Common myeloid progenitor, CD34-positive (primary cell): ENCODE data around the gene WDR26.

Experiments used
- CTCF ChIA-PET: fragments of 350-600 bp; sonication (Branson Sonifier 250); formaldehyde crosslinking; loops from one replicate; lab custom pipeline; 2021; ENCODE audit warnings: antibody characterized with exemption; lab: Charles Lee
- POLR2A ChIA-PET: fragments of 350-600 bp; sonication (Branson Sonifier 250); formaldehyde crosslinking; loops from one replicate; lab custom pipeline; 2021; ENCODE audit warnings: antibody characterized with exemption; lab: Charles Lee
- DNase-seq, 3 donors: peaks; one replicate each; pipeline versions ENCODE4 v3.0.0 to v3.0.0-alpha.2; 2013
- H3K27ac ChIP-seq, 2 experiments: 1 replicate in 1 of 2; 2 replicates in 1 of 2; pipeline ENCODE4 v1.7.0; 2013; ENCODE audit warnings: inconsistent platforms in 2 of 2, low read length in 2 of 2, mild to moderate bottlenecking in 2 of 2, low read depth in 1 of 2, moderate library complexity in 1 of 2; ENCODE audit not compliant: severe bottlenecking in 2 of 2, insufficient read depth in 1 of 2, poor library complexity in 1 of 2
- H3K27me3 ChIP-seq, 5 experiments: replicated peaks in 2 of 5; 1 replicate in 3 of 5; 2 replicates in 2 of 5; pipeline versions ENCODE4 v1.6.1 to v1.7.0; 2013; ENCODE audit warnings: low read length in 4 of 5, mild to moderate bottlenecking in 2 of 5, moderate library complexity in 2 of 5, inconsistent platforms in 1 of 5; ENCODE audit not compliant: insufficient read depth in 5 of 5, control insufficient read depth in 4 of 5
- H3K36me3 ChIP-seq, 4 experiments: 1 replicate in 2 of 4; 2 replicates in 2 of 4; pipeline versions ENCODE4 v1.6.1 to v1.7.0; 2013; ENCODE audit warnings: low read length in 3 of 4, control low read depth in 1 of 4, mild to moderate bottlenecking in 1 of 4; ENCODE audit not compliant: control insufficient read depth in 4 of 4, insufficient read depth in 4 of 4
- H3K4me1 ChIP-seq, 4 experiments: 1 replicate in 3 of 4; 2 replicates in 1 of 4; pipeline versions ENCODE4 v1.6.1 to v1.7.1; 2013; ENCODE audit warnings: low read length in 3 of 4, mild to moderate bottlenecking in 3 of 4, control low read depth in 1 of 4, inconsistent platforms in 1 of 4, moderate library complexity in 1 of 4; ENCODE audit not compliant: control insufficient read depth in 4 of 4, insufficient read depth in 4 of 4; ENCODE audit errors: control extremely low read depth in 1 of 4
- H3K4me3 ChIP-seq, 7 experiments: 1 replicate in 4 of 7; 2 replicates in 3 of 7; pipeline versions ENCODE4 v1.5.1 to v1.7.0; 2013; ENCODE audit warnings: mild to moderate bottlenecking in 7 of 7, low read length in 6 of 7, moderate library complexity in 6 of 7, inconsistent platforms in 2 of 7, low read depth in 2 of 7, control low read depth in 1 of 7; ENCODE audit not compliant: insufficient read depth in 4 of 7, control insufficient read depth in 1 of 7; ENCODE audit errors: extremely low read depth in 1 of 7
- H3K9me3 ChIP-seq, 5 experiments: 1 replicate in 4 of 5; 2 replicates in 1 of 5; pipeline versions ENCODE4 v1.6.1 to v1.7.1; 2013; ENCODE audit warnings: low read length in 4 of 5, mild to moderate bottlenecking in 2 of 5, inconsistent platforms in 1 of 5, low read depth in 1 of 5, moderate library complexity in 1 of 5; ENCODE audit not compliant: control insufficient read depth in 4 of 5, insufficient read depth in 2 of 5; ENCODE audit errors: control extremely low read depth in 1 of 5
- WGBS: methylation state at CpG from one replicate; pipeline ENCODE4 v1.1.5; 2013; ENCODE audit not compliant: insufficient coverage; 5-methylcytosine and 5-hydroxymethylcytosine counted together

Gene WDR26

GRCh38 chr1:224450561-224451350, 16.2 kb upstream of the WDR26 start:
- Histone ChIP-seq H3K4me1 (peaks cover 0 to 5% (median 0%) of the 10 kb centered on the region in 4 experiments), H3K27me3 (no peaks in the 10 kb centered on the region), H3K9me3 (no peaks in the 10 kb centered on the region), H3K36me3 (peaks cover 0 to 6% (median 2%) of the 10 kb centered on the region in 4 experiments), H3K4me3 (no peak overlapping the region), H3K27ac (no peak overlapping the region)
- 98% methylated on average over 6 of the region's 7 CpGs for WGBS
- CTCF ChIA-PET: interaction anchor here (0.8 to 2.1 kb wide), 5 partner anchors 8 to 35 kb away, joined by 3 to 7 read pairs (median 3); no protein-coding TSS in a partner anchor
- DNase-seq: no peak
- POLR2A ChIA-PET: no interaction called here

GRCh38 chr1:224450159-224450558, 15.6 kb upstream of the WDR26 start:
- Histone ChIP-seq H3K9me3 (no peaks in the 10 kb centered on the region), H3K4me1 (peaks cover 0 to 5% (median 0%) of the 10 kb centered on the region in 4 experiments), H3K27me3 (no peaks in the 10 kb centered on the region), H3K36me3 (peaks cover 0 to 6% (median 2%) of the 10 kb centered on the region in 4 experiments), H3K27ac (no peak overlapping the region), H3K4me3 (no peak overlapping the region)
- no peak for DNase-seq
- 87% methylated on average over 5 of the region's 5 CpGs for WGBS
- POLR2A ChIA-PET: no interaction called here
- CTCF ChIA-PET: interaction anchor here (0.8 to 1.1 kb wide), 2 partner anchors 9 to 19 kb away, joined by 3 to 7 read pairs; no protein-coding TSS in a partner anchor

- Histone ChIP-seq H3K4me1 (no peaks in the 10 kb centered on the region), H3K9me3 (no peaks in the 10 kb centered on the region), H3K27me3 (no peaks in the 10 kb centered on the region), H3K36me3 (peaks cover 0 to 6% (median 2%) of the 10 kb centered on the region in 4 experiments), H3K27ac (no peak overlapping the region), H3K4me3 (no peak overlapping the region)
- CTCF ChIA-PET: interaction anchor here (1.0 to 3.7 kb wide), 2 partner anchors 9 to 18 kb away, joined by 3 to 19 read pairs; no protein-coding TSS in a partner anchor
- WGBS: 90% methylated on average over 4 of the region's 8 CpGs
- no peak for DNase-seq
- POLR2A ChIA-PET: no interaction called here
These were observed 13.9 kb upstream of the WDR26 start for GRCh38 chr1:224448453-224449017.

- ChIA-PET CTCF (interaction anchor here (1.0 to 3.7 kb wide), 3 partner anchors 10 to 17 kb away, joined by 3 to 19 read pairs (median 5); no protein-coding TSS in a partner anchor), POLR2A (no interaction called here)
- WGBS: 100% methylated on average over 1 of the region's 3 CpGs
- Histone ChIP-seq H3K27me3 (no peaks in the 10 kb centered on the region), H3K36me3 (peaks cover 0 to 6% (median 2%) of the 10 kb centered on the region in 4 experiments), H3K27ac (no peak overlapping the region), H3K9me3 (no peaks in the 10 kb centered on the region), H3K4me1 (no peaks in the 10 kb centered on the region), H3K4me3 (no peak overlapping the region)
- no peak for DNase-seq
These were observed 13.4 kb upstream of the WDR26 start for GRCh38 chr1:224447971-224448370.

- Histone ChIP-seq H3K27ac (no peak overlapping the region), H3K4me1 (no peaks in the 10 kb centered on the region), H3K9me3 (no peaks in the 10 kb centered on the region), H3K36me3 (peaks cover 0 to 6% (median 2%) of the 10 kb centered on the region in 4 experiments), H3K27me3 (no peaks in the 10 kb centered on the region), H3K4me3 (no peak overlapping the region)
- ChIA-PET CTCF (interaction anchor here (1.0 to 3.7 kb wide), 3 partner anchors 9 to 16 kb away, joined by 3 to 19 read pairs (median 5); no protein-coding TSS in a partner anchor), POLR2A (no interaction called here)
- WGBS: 100% methylated on average over 1 of the region's 2 CpGs
- DNase-seq: no peak
These were observed 12.7 kb upstream of the WDR26 start for GRCh38 chr1:224447251-224447650.

GRCh38 chr1:224438989-224439388, 4.4 kb upstream of the WDR26 start:
- no peak for DNase-seq
- Histone ChIP-seq H3K27me3 (no peaks in the 10 kb centered on the region), H3K27ac (no peak overlapping the region), H3K9me3 (no peaks in the 10 kb centered on the region), H3K4me3 (no peak overlapping the region), H3K36me3 (no peaks in the 10 kb centered on the region), H3K4me1 (peaks cover 4 to 17% (median 11%) of the 10 kb centered on the region in 4 experiments)
- ChIA-PET POLR2A (no interaction called here), CTCF (interaction anchor here (1.2 to 1.4 kb wide), 3 partner anchors 19 to 22 kb away, joined by 3 to 6 read pairs (median 3); no protein-coding TSS in a partner anchor)
- 88% methylated on average over 7 of the region's 7 CpGs for WGBS
